ENCODE results near the gene MICALL2. TPM values are rescaled to one million over a fixed set of nuclear protein-coding genes. Genes with fewer than 3 reads are reported as not detected.

MICALL2 gene
- total RNA-seq, 1 donor from 2014 or later, result 18.9 TPM

GRCh38 chr7:1434891-1435670 is 24.2 kb downstream of the MICALL2 start:
- TF ChIP-seq, protein P1, sequence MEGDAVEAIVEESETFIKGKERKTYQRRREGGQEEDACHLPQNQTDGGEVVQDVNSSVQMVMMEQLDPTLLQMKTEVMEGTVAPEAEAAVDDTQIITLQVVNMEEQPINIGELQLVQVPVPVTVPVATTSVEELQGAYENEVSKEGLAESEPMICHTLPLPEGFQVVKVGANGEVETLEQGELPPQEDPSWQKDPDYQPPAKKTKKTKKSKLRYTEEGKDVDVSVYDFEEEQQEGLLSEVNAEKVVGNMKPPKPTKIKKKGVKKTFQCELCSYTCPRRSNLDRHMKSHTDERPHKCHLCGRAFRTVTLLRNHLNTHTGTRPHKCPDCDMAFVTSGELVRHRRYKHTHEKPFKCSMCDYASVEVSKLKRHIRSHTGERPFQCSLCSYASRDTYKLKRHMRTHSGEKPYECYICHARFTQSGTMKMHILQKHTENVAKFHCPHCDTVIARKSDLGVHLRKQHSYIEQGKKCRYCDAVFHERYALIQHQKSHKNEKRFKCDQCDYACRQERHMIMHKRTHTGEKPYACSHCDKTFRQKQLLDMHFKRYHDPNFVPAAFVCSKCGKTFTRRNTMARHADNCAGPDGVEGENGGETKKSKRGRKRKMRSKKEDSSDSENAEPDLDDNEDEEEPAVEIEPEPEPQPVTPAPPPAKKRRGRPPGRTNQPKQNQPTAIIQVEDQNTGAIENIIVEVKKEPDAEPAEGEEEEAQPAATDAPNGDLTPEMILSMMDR (IDR thresholded peaks at IDR 0.05; ENCODE audit: unreplicated experiment), result no peak
- no peaks in the 10 kb centered on the region for H3K9me3 Mint-ChIP-seq
- H3K36me3 Mint-ChIP-seq, result no peaks in the 10 kb centered on the region
- no peak for DNase-seq (ENCODE audit: low spot score in 2 of 2, unreplicated experiment in 2 of 2)
- H3K4me3 Mint-ChIP-seq, result no peak overlapping the region
- no peaks in the 10 kb centered on the region for H3K4me1 Mint-ChIP-seq
- no peak overlapping the region for H3K27ac Mint-ChIP-seq
- H3K27me3 Mint-ChIP-seq (ENCODE audit: low read depth), result peaks cover 22% of the 10 kb centered on the region

GRCh38 chr7:1434165-1434718 is 25.0 kb downstream of the MICALL2 start:
- TF ChIP-seq, protein P1 (IDR thresholded peaks at IDR 0.05; ENCODE audit: unreplicated experiment), result no peak
- Mint-ChIP-seq H3K4me1 (no peaks in the 10 kb centered on the region), H3K27me3 (ENCODE audit: low read depth) (peaks cover 22% of the 10 kb centered on the region)

DNA sequence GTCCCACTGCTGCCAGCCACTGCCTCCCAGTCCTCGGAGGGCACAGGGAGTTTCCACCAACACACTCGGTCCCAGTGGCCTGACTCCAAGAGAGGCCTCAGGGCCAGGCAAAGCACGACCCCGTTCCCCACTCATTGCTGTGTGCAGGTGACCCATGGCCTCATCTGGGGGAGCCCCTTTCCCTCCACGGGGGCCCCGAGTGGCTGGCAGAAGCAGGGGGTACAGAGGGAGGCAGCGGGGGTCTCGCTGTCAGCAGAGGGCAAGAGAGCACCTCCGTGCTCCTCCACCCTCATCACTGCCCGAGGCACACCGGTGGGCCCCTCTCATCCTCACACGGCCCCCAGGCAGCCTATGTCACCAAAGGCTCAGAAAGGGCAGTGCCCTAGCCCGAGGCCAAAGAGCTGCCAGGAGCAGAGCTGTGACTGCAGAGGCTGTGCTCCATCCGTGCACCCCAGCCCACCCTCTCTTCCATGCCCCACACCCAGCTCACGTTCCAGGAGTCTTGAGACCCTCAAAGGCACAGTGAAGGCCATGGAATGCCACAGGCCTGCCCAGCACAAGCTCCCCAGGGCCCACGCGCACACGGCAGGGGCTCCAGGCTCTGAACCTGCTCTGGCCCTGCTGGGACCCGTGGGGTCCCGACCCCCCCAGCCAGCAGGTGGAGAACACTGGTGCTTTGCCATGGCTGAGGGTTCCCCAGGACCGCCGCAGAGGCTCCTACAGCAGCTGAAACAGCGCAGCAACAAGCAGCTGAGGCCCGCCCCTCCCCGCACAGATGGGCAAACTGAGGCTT is 25.9 kb downstream of the MICALL2 start:
- Mint-ChIP-seq H3K36me3 (no peaks in the 10 kb centered on the region), H3K4me3 (no peak overlapping the region), H3K27ac (no peak overlapping the region), H3K27me3 (ENCODE audit: low read depth) (peaks cover 22% of the 10 kb centered on the region), H3K9me3 (no peaks in the 10 kb centered on the region), H3K4me1 (no peaks in the 10 kb centered on the region)
- TF ChIP-seq, protein P1 (IDR thresholded peaks at IDR 0.05; ENCODE audit: unreplicated experiment), result no peak
- no peak for DNase-seq (ENCODE audit: low spot score in 2 of 2, unreplicated experiment in 2 of 2)

More at GRCh38 chr7:1434165-1434718, 25.0 kb downstream of the MICALL2 start:
- Mint-ChIP-seq H3K9me3 (no peaks in the 10 kb centered on the region), H3K27ac (no peak overlapping the region), H3K4me3 (no peak overlapping the region), H3K36me3 (no peaks in the 10 kb centered on the region)
- no peak for DNase-seq (ENCODE audit: low spot score in 2 of 2, unreplicated experiment in 2 of 2)

- H3K27ac Mint-ChIP-seq, result no peak overlapping the region
- TF ChIP-seq, protein P1 (IDR thresholded peaks at IDR 0.05; ENCODE audit: unreplicated experiment), result peak; percentile 98
- peak; percentile 67 to 90 for DNase-seq (ENCODE audit: low spot score in 2 of 2, unreplicated experiment in 2 of 2)
Observed at GRCh38 chr7:1432411-1433082, 26.7 kb downstream of the MICALL2 start.

GRCh38 chr7:1431634-1432380 is 27.5 kb downstream of the MICALL2 start:
- Mint-ChIP-seq H3K4me3 (no peak overlapping the region), H3K9me3 (no peaks in the 10 kb centered on the region), H3K27me3 (ENCODE audit: low read depth) (peaks cover 24% of the 10 kb centered on the region), H3K4me1 (no peaks in the 10 kb centered on the region), H3K27ac (no peak overlapping the region), H3K36me3 (no peaks in the 10 kb centered on the region)
- TF ChIP-seq, protein P1 (IDR thresholded peaks at IDR 0.05; ENCODE audit: unreplicated experiment), result no peak
- DNase-seq (ENCODE audit: low spot score in 2 of 2, unreplicated experiment in 2 of 2), result no peak

More at GRCh38 chr7:1432411-1433082, 26.7 kb downstream of the MICALL2 start:
- Mint-ChIP-seq H3K9me3 (no peaks in the 10 kb centered on the region), H3K27me3 (ENCODE audit: low read depth) (peaks cover 24% of the 10 kb centered on the region), H3K36me3 (no peaks in the 10 kb centered on the region), H3K4me3 (no peak overlapping the region), H3K4me1 (no peaks in the 10 kb centered on the region)
